Activated T-cell treated with anti-CD3 and anti-CD28 coated beads for 4 hours (primary cell): ENCODE results near the gene GRM8.

ENCODE experiments used
- DNase-seq: peaks from one replicate; pipeline ENCODE4 v3.0.0-alpha.2; 2020

The GRM8 gene

GRCh38 chr7:126411032-126411820 lies 841.5 kb downstream of the GRM8 start:
- DNase-seq: no peak

- DNase-seq: no peak
Observed at GRCh38 chr7:126403040-126403439, 849.7 kb downstream of the GRM8 start.

DNA sequence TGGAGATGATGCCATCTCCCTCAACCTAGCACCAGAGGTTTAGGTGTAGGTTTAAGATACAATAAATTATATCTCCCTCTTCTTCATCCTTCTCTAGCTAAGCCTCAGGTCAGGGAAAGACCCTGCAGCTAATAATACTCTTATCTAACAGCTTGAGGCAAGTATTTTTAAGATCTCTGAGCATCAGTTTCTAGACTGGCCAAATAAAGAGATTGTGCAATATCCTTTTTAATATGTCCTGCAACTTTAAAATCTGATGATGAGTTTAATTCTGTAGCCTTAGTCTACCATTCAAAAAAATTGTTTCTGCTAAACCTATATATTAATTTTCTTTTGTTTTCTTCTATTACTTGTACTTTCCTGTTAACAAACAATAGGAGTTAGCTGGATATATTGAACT lies 850.8 kb downstream of the GRM8 start:
- DNase-seq: no peak

DNA sequence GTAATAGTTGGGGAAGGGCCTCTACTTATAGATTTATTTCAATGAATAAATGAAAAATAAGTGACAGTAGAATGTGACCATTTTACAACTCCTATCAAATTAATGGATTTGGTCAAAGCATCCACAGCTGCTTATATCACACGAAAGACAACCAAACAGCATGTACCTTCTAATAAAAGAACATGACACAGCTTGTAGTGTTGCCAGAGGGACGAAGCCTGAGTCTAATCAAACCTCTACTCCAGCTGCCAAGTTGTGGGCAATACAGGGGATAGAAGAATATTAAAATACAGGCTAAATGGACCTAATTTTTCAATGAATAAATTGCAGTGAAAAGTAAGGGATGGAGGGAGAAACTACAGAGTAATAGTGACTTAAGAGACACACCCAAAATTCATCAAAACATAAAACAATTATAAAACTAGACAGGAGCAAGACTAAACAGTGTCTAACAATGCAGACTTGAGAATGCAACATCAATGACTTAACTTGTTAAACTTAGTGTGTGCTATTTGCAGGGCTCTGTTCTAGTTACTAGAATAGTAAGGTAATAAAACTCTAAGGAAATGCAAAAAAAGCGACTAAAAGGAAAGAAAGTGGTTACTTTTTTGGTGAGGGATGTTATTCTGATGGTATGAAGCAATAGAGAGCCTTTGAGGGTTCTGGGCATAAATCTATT lies 853.8 kb downstream of the GRM8 start:
- no peak for DNase-seq

GRCh38 chr7:126398285-126398684 lies 854.5 kb downstream of the GRM8 start:
- no peak for DNase-seq

GRCh38 chr7:126394406-126394805 lies 858.3 kb downstream of the GRM8 start:
- no peak for DNase-seq
